ENCODE measurements around the gene TESK1. TPM values are rescaled to one million over a fixed set of nuclear protein-coding genes. Genes with fewer than 3 reads are reported as not detected.

The TESK1 gene
- total RNA-seq, 2 donors from 2014 or later = 34.3 to 41.1 TPM

- peak within 1 kb of the TSS; percentile 6 for H3K4me3 ChIP-seq
- no peaks in the 10 kb centered on the region for H3K9me3 ChIP-seq
- intact Hi-C loops (cut with DNase I) = no loop called here
- peaks cover 10% of the 10 kb centered on the region for H3K4me1 ChIP-seq
- H3K36me3 ChIP-seq = no peaks in the 10 kb centered on the region
- TF ChIP-seq, protein P1, sequence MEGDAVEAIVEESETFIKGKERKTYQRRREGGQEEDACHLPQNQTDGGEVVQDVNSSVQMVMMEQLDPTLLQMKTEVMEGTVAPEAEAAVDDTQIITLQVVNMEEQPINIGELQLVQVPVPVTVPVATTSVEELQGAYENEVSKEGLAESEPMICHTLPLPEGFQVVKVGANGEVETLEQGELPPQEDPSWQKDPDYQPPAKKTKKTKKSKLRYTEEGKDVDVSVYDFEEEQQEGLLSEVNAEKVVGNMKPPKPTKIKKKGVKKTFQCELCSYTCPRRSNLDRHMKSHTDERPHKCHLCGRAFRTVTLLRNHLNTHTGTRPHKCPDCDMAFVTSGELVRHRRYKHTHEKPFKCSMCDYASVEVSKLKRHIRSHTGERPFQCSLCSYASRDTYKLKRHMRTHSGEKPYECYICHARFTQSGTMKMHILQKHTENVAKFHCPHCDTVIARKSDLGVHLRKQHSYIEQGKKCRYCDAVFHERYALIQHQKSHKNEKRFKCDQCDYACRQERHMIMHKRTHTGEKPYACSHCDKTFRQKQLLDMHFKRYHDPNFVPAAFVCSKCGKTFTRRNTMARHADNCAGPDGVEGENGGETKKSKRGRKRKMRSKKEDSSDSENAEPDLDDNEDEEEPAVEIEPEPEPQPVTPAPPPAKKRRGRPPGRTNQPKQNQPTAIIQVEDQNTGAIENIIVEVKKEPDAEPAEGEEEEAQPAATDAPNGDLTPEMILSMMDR (IDR thresholded peaks at IDR 0.05) = no peak
- peak within 1 kb of the TSS; percentile 48 to 56 for H3K9ac ChIP-seq (ENCODE audit: low read depth in 2 of 2, low read length in 2 of 2)
- no peaks in the 10 kb centered on the region for H3K27me3 ChIP-seq
- peak within 1 kb of the TSS; percentile 83 for H3K27ac ChIP-seq
- DNase-seq = no peak
These were observed 45.5 kb downstream of the TESK1 start, which contains the start of gene SIT1 for GRCh38 chr9:35650341-35651158. TSS of gene SIT1 (minus strand) at chr9:35650931. CDS start at chr9:35650853, 78 bp downstream.

DNA sequence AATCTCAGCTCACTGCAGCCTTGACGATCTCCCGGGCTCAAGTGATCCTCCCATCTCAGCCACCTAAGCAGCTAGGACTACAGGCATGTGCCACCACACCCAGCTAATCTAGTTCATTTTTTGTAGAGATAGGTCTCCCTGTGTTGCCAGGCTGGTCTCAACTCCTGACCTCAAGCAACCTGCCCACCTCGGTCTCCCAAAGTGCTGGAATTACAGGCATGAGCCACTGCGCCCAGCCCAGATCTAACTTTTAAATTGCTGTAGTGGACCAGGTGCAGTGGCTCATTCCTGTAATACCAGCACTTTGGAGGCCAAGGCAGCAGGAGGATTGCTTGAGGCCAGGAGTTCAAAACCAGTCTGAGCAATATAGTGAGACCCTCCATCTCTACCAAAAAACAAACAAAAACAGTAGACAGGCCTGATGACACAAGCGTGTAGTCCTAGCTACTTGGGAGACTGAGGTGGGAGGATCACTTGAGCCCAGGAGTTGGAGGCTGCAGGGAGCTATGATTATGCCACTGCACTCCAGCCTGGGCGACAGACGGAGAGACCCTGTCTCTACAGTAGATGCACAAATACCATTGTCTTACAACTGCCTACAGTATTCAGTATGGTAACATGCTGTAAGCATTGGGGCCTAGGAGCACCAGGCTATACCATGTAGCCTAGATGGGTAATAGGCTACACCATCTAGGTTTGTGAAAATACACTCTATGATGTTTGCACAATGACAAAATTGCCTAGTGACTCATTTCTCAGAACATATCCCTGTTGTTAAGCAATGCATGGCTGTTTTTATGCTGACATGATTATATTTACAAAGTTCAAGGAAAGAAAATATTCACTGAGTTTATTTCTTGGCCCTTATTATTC, 47.1 kb downstream of the TESK1 start:
- Histone ChIP-seq H3K36me3 (no peaks in the 10 kb centered on the region), H3K4me3 (no peak overlapping the region), H3K9ac (ENCODE audit: low read depth in 2 of 2, low read length in 2 of 2) (no peak overlapping the region), H3K27ac (peak overlapping the region; percentile 83), H3K4me1 (peaks cover 10% of the 10 kb centered on the region), H3K9me3 (no peaks in the 10 kb centered on the region), H3K27me3 (no peaks in the 10 kb centered on the region)
- TF ChIP-seq, protein P1 (IDR thresholded peaks at IDR 0.05) = no peak
- intact Hi-C loops (cut with DNase I) = no loop called here
- DNase-seq = peak; percentile 62

- H3K9me3 ChIP-seq = no peaks in the 10 kb centered on the region
- H3K36me3 ChIP-seq = no peaks in the 10 kb centered on the region
- intact Hi-C loops (cut with DNase I) = no loop called here
- peak overlapping the region; percentile 83 for H3K27ac ChIP-seq
- peaks cover 10% of the 10 kb centered on the region for H3K4me1 ChIP-seq
- H3K4me3 ChIP-seq = no peak overlapping the region
- H3K27me3 ChIP-seq = no peaks in the 10 kb centered on the region
- TF ChIP-seq, protein P1 (IDR thresholded peaks at IDR 0.05) = no peak
- no peak for DNase-seq
- peak overlapping the region in 1 of 2 donors; percentile 8 for H3K9ac ChIP-seq (ENCODE audit: low read depth in 2 of 2, low read length in 2 of 2)
These were observed 47.8 kb downstream of the TESK1 start for GRCh38 chr9:35652829-35653209.

GRCh38 chr9:35653611-35654010, 48.5 kb downstream of the TESK1 start:
- Histone ChIP-seq H3K4me3 (no peak overlapping the region), H3K27ac (no peak overlapping the region), H3K4me1 (peaks cover 10% of the 10 kb centered on the region), H3K9me3 (no peaks in the 10 kb centered on the region), H3K27me3 (no peaks in the 10 kb centered on the region), H3K36me3 (no peaks in the 10 kb centered on the region), H3K9ac (ENCODE audit: low read depth in 2 of 2, low read length in 2 of 2) (no peak overlapping the region)
- TF ChIP-seq, protein P1 (IDR thresholded peaks at IDR 0.05) = no peak
- no peak for DNase-seq
- intact Hi-C loops (cut with DNase I) = no loop called here

DNA sequence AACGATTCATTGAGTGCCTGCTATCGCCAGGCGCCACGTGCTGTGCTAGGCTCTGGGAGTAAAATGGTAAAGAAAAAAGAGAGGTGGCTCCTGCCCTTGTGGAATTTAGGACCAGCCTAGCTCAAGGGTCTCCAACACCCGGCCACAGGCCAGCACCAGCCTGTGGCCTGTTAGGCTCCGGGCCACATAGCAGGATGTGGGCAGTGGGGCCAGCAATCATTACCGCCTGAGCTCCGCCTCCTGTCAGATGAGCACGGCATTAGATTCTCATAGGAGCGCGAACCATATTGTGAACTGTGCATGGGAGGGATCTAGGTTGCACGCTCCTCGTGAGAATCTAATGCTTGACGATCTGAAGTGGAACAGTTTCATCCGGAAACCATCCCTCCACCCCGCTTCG, 51.3 kb downstream of the TESK1 start:
- peaks cover 25% of the 10 kb centered on the region for H3K4me1 ChIP-seq
- no peak for DNase-seq
- no peaks in the 10 kb centered on the region for H3K36me3 ChIP-seq
- H3K9me3 ChIP-seq = no peaks in the 10 kb centered on the region
- H3K4me3 ChIP-seq = no peak overlapping the region
- no peaks in the 10 kb centered on the region for H3K27me3 ChIP-seq
- H3K9ac ChIP-seq (ENCODE audit: low read depth in 2 of 2, low read length in 2 of 2) = no peak overlapping the region
- intact Hi-C loops (cut with DNase I) = no loop called here
- H3K27ac ChIP-seq = no peak overlapping the region
- TF ChIP-seq, protein P1 (IDR thresholded peaks at IDR 0.05) = no peak

Measured in colonic mucosa (tissue), 4 donors.